Measurements from ENCODE around the gene CDV3. TPM values are rescaled to one million over a fixed set of nuclear protein-coding genes. Genes with fewer than 3 reads are reported as not detected.
"Not testable (repeated sequence)": the region's sequence is repeated elsewhere in the genome, so short reads cannot be mapped to it uniquely, and the experiment has no call there.

The CDV3 gene, protein sequence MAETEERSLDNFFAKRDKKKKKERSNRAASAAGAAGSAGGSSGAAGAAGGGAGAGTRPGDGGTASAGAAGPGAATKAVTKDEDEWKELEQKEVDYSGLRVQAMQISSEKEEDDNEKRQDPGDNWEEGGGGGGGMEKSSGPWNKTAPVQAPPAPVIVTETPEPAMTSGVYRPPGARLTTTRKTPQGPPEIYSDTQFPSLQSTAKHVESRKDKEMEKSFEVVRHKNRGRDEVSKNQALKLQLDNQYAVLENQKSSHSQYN
- total RNA-seq: 100 to 1,000 TPM in 2 of 4 donors, 10 to 100 TPM in 2; 45.3 to 146 (median 79.1) TPM

DNA sequence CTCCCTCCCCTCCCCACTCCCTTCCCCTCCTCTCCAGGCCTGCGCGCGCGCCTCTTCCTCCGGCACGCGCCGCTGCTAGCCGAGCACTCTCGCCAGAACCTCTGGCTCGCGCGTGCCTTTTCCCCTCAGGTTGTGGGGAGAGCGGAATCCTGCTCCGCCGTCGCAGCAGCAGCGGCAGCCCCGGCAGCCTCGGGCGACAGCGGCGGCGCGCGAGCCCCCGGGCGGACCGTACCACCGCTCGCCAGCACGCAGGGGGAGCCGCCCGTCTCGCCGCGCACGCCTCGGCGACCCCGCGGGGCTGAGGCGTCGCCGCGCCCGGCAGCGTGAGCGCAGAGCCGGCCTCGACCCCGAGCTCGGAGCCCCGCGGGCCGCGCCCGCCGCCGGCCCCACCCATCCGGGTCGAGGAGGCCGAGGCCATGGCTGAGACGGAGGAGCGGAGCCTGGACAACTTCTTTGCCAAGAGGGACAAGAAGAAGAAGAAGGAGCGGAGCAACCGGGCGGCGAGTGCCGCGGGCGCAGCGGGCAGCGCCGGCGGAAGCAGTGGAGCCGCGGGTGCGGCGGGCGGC lies at the start of gene CDV3:
Gene CDV3, plus strand, starts transcription at position 58 of the 566 bp plus-strand sequence. Its CDS starts 359 bp downstream, at position 417.
- no peaks in the 10 kb centered on the region for H3K27me3 ChIP-seq
- peak within 1 kb of the TSS; percentile 60 to 65 for H3K4me3 ChIP-seq
- peak; percentile 63 to 91 for TF ChIP-seq POLR2A (IDR thresholded peaks at IDR 0.05)
- TF ChIP-seq, protein P1, sequence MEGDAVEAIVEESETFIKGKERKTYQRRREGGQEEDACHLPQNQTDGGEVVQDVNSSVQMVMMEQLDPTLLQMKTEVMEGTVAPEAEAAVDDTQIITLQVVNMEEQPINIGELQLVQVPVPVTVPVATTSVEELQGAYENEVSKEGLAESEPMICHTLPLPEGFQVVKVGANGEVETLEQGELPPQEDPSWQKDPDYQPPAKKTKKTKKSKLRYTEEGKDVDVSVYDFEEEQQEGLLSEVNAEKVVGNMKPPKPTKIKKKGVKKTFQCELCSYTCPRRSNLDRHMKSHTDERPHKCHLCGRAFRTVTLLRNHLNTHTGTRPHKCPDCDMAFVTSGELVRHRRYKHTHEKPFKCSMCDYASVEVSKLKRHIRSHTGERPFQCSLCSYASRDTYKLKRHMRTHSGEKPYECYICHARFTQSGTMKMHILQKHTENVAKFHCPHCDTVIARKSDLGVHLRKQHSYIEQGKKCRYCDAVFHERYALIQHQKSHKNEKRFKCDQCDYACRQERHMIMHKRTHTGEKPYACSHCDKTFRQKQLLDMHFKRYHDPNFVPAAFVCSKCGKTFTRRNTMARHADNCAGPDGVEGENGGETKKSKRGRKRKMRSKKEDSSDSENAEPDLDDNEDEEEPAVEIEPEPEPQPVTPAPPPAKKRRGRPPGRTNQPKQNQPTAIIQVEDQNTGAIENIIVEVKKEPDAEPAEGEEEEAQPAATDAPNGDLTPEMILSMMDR (IDR thresholded peaks at IDR 0.05): peak in 1 of 4 experiments; percentile 15
- no peaks in the 10 kb centered on the region for H3K36me3 ChIP-seq
- H3K9me3 ChIP-seq: no peaks in the 10 kb centered on the region
- peak in 1 of 2 donors; percentile 40 for DNase-seq
- intact Hi-C loops (cut with DNase I; ENCODE audit: low total_unique reads): loop anchor here (10.0 kb wide), 1 partner anchor 849 kb away; the partner anchor contains the start of gene NPHP3
- peaks cover 3 to 6% of the 10 kb centered on the region in 2 donors for H3K4me1 ChIP-seq
- peak within 1 kb of the TSS; percentile 95 to 99 for H3K27ac ChIP-seq

DNA sequence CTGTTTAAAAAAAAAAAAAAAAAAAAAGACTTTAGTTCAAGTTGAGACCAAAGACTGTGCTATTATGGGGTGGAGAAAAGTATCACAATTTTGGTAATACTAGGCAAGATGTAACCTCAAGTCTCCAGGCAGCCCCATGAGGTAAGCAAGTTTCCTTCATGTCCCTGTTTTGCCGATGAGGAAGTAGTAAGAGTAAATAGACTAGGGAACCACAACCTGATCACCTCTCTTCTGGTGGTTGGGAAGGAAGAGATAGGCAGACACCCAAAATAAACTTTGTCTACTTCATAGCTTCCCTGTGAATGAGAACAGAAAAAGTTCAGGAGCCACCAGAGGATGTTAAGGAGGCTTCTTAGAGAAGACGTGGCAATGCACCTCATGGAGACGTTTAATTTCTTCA lies 49.7 kb upstream of the CDV3 start:
- DNase-seq; H3K4me3 ChIP-seq; H3K36me3 ChIP-seq; intact Hi-C loops (cut with DNase I; ENCODE audit: low total_unique reads); H3K27me3 ChIP-seq; H3K4me1 ChIP-seq; H3K27ac ChIP-seq; H3K9me3 ChIP-seq: not testable (repeated sequence)

DNA sequence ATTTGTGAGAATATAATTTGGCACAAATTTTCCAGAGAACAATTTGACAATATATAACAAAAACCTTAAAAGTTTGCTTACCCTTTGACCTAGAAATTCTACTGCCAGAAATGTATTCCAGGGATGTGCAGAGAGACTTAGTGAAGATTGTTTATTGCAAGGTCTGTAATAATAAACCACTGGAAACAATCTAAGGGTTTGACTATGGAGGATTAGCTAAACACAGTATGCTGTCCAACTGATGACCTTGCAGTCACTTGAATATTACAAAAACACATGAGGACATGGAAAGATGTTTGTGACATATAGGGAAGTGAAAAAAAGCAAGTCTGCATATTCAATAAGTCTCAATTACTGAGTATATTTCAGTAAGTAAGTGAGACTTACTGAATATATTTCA lies 48.1 kb upstream of the CDV3 start:
- Histone ChIP-seq H3K9me3 (no peaks in the 10 kb centered on the region), H3K4me1 (no peaks in the 10 kb centered on the region), H3K4me3 (no peak overlapping the region), H3K27ac (no peak overlapping the region), H3K36me3 (no peaks in the 10 kb centered on the region), H3K27me3 (no peaks in the 10 kb centered on the region)
- intact Hi-C loops (cut with DNase I; ENCODE audit: low total_unique reads): no loop called here
- no peak for TF ChIP-seq POLR2A (IDR thresholded peaks at IDR 0.05)
- TF ChIP-seq, protein P1 (IDR thresholded peaks at IDR 0.05): no peak
- no peak for DNase-seq

DNA sequence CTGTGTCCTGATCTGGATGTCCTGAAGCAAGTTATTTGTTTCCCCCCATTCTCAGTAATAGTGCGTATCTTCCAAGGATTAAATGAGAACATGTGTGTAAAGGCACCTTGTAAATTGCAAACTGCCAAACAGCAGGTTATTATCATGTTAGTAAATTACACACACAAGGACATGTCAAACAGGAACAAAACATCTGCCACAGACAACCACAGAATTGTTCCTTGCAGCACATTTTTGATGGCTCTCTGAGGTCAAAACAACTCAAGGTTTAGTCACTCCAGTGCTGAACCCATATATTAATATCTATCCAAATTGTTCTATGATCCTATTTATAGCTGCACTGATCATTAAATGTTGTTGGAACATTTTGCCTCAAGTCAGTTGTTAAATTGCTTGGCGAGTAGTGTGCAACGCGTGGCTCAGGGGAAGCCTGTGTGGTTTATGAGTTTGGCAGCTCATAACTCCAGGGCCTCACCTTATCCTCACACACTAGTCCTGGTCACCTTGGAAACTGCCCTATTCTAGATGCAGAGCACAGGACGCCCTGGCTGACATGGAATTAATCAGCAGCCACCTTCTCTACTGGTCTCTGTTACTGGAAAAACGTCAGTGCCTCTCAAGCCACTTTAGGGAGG lies 46.3 kb upstream of the CDV3 start:
- intact Hi-C loops (cut with DNase I; ENCODE audit: low total_unique reads): no loop called here
- no peaks in the 10 kb centered on the region for H3K4me1 ChIP-seq
- TF ChIP-seq POLR2A (IDR thresholded peaks at IDR 0.05): no peak
- TF ChIP-seq, protein P1 (IDR thresholded peaks at IDR 0.05): no peak
- no peaks in the 10 kb centered on the region for H3K27me3 ChIP-seq
- no peak overlapping the region for H3K4me3 ChIP-seq
- no peak overlapping the region for H3K27ac ChIP-seq
- no peak for DNase-seq
- no peaks in the 10 kb centered on the region for H3K36me3 ChIP-seq
- H3K9me3 ChIP-seq: no peaks in the 10 kb centered on the region

DNA sequence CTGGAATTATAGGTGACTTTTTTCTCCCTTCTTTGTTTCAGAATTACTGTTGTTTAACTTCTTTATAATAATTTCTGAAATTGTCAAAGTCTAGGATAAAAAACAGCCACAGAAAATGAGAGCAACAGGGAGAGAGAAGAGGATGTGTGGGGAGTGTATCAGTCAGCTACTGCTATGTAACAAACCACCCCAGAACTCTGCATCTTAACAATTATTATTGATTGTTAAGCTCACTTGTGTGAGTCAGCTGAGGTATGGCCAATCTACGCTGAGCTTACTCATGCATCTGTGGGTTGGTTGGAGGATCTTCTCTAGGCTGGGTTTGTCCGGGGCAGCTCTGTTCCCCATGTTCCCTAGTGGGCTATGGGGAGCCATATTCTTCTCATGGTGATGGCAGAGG lies 43.7 kb upstream of the CDV3 start:
- no peak for DNase-seq
- H3K27me3 ChIP-seq: no peaks in the 10 kb centered on the region
- TF ChIP-seq POLR2A (IDR thresholded peaks at IDR 0.05): no peak
- TF ChIP-seq, protein P1 (IDR thresholded peaks at IDR 0.05): no peak
- no peaks in the 10 kb centered on the region for H3K36me3 ChIP-seq
- no peaks in the 10 kb centered on the region for H3K4me1 ChIP-seq
- H3K4me3 ChIP-seq: no peak overlapping the region
- no peak overlapping the region for H3K27ac ChIP-seq
- no peaks in the 10 kb centered on the region for H3K9me3 ChIP-seq
- intact Hi-C loops (cut with DNase I; ENCODE audit: low total_unique reads): no loop called here

All from uterus (tissue), 4 donors.